GM13976 (cell line): ENCODE data around the gene ITIH5.
"Not testable (repeated sequence)": the region's sequence is repeated elsewhere in the genome, so short reads cannot be mapped to it uniquely, and the experiment has no call there.

Experiments used
- DNase-seq: peaks from one replicate; pipeline ENCODE4 v3.0.0; 2012; ENCODE audit warnings: low spot score
- in situ Hi-C: fragments of 300-500 bp; cut with MboI; formaldehyde crosslinking; loops from one replicate; pipeline ENCODE4 v1.12.0; 2022; ENCODE audit warnings: low sequenced_read_pairs, mixed read lengths, inconsistent platforms; ENCODE audit not compliant: unreplicated experiment
- TF ChIP-seq, protein P1 (sequence below): IDR thresholded peaks from 2 replicates; pipeline ENCODE4 v1.5.1; 2012; ENCODE audit warnings: borderline replicate concordance, mild to moderate bottlenecking; ENCODE audit not compliant: insufficient read depth; ENCODE audit errors: extremely low read depth, missing control alignments, control extremely low read depth

Gene ITIH5

DNA sequence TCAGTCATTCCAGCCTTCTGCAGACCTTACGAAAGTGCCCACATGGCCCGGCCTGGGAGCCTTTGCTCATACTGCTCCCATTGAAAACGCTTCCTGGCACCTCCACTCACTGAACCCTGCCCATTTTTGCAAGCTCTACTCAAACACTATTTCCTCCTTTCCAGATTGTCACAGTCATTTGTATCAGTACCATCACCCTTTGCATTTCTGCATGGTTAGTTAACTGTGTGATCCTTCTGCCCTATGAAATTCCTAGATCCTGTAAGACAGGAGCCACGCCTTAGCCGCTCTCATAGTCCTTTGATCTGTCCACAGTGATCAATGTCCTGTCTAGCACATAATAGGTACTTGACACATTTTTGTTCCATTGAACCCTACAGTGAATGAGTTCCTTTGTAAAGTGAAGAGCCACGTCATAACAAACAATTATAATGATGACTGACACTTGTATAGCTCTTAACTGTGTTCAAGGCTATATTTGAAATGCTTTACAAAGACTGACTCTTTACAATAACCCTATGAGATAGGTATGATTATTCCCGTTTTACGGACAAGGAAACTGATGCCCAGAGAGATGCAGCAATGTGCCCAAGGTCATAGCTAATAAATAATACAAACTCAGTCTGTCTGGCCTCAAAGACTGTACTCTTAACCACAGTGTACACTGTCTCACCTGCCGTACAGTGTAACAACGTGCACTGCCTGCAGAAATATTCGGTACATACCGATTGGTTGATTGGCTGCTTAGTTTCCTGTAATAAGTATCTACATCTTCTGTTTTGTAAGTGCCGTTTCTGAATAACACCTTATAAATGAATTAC is 19.8 kb upstream of the ITIH5 start:
- no peak for DNase-seq
- TF ChIP-seq, protein P1, sequence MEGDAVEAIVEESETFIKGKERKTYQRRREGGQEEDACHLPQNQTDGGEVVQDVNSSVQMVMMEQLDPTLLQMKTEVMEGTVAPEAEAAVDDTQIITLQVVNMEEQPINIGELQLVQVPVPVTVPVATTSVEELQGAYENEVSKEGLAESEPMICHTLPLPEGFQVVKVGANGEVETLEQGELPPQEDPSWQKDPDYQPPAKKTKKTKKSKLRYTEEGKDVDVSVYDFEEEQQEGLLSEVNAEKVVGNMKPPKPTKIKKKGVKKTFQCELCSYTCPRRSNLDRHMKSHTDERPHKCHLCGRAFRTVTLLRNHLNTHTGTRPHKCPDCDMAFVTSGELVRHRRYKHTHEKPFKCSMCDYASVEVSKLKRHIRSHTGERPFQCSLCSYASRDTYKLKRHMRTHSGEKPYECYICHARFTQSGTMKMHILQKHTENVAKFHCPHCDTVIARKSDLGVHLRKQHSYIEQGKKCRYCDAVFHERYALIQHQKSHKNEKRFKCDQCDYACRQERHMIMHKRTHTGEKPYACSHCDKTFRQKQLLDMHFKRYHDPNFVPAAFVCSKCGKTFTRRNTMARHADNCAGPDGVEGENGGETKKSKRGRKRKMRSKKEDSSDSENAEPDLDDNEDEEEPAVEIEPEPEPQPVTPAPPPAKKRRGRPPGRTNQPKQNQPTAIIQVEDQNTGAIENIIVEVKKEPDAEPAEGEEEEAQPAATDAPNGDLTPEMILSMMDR, result no peak
- in situ Hi-C loops, result loop anchor here (10.0 kb wide), 1 partner anchor 152 kb away; no protein-coding TSS in a partner anchor

DNA sequence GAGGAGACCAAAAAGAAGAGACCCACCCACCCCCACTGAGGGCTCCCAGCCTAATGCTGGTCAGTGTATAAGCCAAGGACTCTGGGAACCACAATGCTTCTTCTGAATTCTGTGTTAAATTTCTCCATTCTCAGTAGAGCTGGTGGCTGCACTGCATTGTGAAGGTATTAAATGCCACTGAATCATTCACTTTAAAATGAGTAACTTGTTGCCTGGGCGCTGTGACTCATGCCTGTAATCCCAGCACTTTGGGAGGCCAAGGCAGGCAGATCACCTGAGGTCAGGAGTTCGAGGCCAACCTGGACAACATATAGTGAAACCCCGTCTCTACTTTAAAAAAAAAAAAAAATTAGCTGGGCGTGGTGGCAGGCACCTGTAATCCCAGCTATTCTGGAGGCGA is 13.3 kb upstream of the ITIH5 start:
- in situ Hi-C loops, result loop anchor here (10.0 kb wide), 1 partner anchor 145 kb away; no protein-coding TSS in a partner anchor
- not testable (repeated sequence) for DNase-seq

DNA sequence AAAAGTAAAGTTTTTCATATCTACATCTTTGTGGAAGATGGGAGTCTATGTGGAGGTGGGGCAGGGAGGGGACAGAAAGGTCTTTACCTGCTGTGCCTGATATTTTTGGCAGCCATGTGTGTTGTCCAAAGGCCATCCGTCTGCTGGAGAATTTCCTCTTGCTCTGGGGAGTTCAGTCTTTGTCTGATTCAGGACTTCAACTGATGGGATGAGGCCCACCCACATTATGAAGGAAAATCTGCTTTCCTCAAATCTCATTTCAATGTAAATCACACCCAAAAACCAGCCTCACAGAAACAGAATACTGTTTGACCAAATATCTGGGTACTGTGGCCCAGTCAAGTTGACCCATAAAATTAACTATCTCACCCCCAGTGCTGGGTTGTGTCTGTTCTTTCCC is 12.5 kb upstream of the ITIH5 start:
- no peak for DNase-seq
- in situ Hi-C loops, result no loop called here
- TF ChIP-seq, protein P1, result no peak

DNA sequence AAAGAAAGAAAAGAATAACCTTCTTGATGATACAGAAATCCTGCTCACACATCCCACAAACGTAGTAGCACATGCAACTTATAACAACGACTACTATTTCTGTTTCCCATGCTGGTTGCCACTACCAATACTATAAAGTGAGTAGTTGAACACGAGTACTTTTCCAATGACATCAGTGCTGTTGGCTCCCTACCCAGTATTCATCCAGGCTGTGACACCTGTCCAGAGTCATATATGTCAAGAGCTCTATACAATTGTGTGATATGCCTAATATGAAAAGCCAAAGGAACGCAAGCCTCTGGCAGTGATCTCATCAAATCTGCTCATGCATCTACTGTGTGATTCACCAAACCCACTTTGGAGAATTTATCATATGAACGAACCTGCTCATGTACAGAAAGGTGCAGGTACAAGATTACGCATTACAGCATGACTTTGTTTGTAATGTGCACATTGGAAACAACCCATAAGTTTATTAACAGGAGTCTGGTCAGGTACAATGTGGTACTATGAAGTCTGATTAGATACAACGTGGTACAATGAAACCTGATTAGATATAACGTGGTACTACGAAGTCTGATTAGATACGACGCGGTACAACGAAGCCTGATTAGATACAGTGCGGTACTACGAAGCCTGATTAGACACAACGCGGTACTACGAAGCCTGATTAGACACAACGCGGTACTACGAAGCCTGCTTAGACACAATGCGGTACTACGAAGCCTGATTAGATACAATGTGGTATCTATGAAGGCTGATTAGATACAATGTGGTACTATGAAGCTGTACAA is 5.8 kb upstream of the ITIH5 start:
- in situ Hi-C loops, result no loop called here
- DNase-seq, result no peak
- TF ChIP-seq, protein P1, result no peak

DNA sequence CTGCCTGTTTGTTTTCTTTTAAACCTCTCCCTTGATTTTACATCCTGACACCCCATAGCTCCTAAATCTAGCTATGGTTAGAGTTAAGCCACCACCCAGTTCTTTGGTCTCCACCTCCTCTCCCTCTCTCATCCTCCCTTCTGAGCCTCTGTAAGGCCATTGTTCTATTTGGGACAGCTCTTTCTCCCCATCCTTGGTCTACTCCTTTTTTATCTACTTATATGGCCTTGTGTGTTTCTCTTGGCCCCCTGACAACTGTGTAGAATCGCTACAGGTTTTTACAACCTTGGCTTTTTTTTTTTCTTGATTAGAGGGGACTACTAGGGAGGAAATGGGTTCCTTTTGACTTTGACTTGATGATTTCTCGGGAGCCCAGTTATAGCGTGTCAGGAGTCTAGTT is 3.4 kb upstream of the ITIH5 start:
- in situ Hi-C loops, result no loop called here
- TF ChIP-seq, protein P1, result no peak
- DNase-seq, result no peak

DNA sequence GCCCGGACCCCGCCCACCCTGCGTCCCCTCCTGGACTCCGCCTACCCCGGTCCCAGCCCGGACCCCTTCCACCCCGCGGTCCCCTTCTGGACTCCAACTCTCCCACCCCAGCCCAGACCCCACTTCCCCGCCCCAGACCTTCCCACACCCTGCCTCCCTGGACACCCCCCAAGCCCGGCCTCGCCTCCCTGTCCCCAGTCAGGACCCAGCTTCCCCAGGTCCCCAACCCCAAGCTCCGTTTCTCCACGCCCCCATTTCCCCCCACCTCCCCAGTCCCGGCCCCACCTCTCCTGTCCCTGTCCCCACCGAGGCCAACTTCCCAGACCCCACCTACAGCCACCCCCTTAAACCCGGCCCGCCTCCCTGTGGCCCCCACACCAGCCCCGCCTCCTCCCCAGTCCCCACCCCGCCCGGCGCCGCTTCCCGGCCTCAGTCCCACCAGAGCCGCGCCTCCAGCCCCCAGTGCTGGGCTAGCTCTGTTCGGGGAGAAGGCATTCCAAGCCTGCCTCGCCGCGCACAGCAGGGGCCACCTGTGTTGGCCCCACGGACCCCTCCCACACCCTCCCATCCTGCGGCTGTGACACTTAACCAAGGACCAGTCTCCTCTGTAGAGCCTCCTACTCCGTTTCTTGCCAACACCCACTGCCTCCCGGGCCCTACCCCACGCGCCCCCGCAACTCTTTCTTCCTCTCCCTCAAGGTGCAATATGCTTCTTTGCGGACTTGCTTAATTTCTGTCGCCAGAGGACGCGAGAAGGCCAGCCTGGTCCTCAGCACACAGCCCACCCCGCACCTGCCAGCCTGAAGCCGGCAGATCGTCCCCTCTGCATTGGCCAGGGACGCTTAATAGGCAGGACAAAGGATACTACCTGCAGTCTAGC is 736 bp upstream of the ITIH5 start:
- peak; percentile 41 for DNase-seq
- in situ Hi-C loops, result no loop called here

More for the DNA sequence above, 736 bp upstream of the ITIH5 start:
- TF ChIP-seq, protein P1, result no peak
